SK-N-SH (cell line): ENCODE data around the gene ATXN7L2. TPM values are rescaled to one million over a fixed set of nuclear protein-coding genes. Genes with fewer than 3 reads are reported as not detected.

Experiments used
- CTCF ChIA-PET: fragments of 300-600, 350-600 bp; formaldehyde crosslinking; extraction: SDS; loops from one replicate; lab custom pipeline; 2021; lab: Yijun Ruan, JAX
- POLR2A ChIA-PET: fragments of 350-600 bp; sonication (Branson Sonifier 250); formaldehyde crosslinking; extraction: SDS; loops from one replicate; lab custom pipeline; 2020; ENCODE audit warnings: antibody characterized with exemption, inconsistent platforms; lab: Yijun Ruan, JAX
- DNase-seq: peaks from one replicate; pipeline ENCODE4 v3.0.0; 2012
- H2AFZ ChIP-seq: fragments of 200-600 bp; sonication (generic); 2 replicates; pipeline ENCODE4 v1.8.1; 2016; ENCODE audit warnings: antibody characterized with exemption, mild to moderate bottlenecking, low read depth
- H3F3A ChIP-seq: fragments of 200-600 bp; sonication (generic); replicated peaks from 2 replicates; pipeline ENCODE3; 2016; ENCODE audit warnings: antibody characterized with exemption, mild to moderate bottlenecking; ENCODE audit not compliant: insufficient read depth
- H3K27ac ChIP-seq, 2 experiments: fragments of 200-500 bp in 1 of 2; fragments of 200-600 bp in 1 of 2; sonication (Bioruptor generic) in 1 of 2; sonication (generic), shearing (Covaris generic) in 1 of 2; 2 replicates each; pipeline versions ENCODE4 v1.5.1 to v1.6.1; 2014 to 2016; ENCODE audit warnings: low read depth in 2 of 2, inconsistent platforms in 1 of 2, low read length in 1 of 2, mild to moderate bottlenecking in 1 of 2, mixed read lengths in 1 of 2
- H3K27me3 ChIP-seq: fragments of 200-600 bp; sonication (generic), shearing (Covaris generic); 2 replicates; pipeline ENCODE4 v1.6.1; 2016; ENCODE audit warnings: mixed run types; ENCODE audit not compliant: insufficient read depth
- H3K36me3 ChIP-seq, 2 experiments: fragments of 200-500 bp in 1 of 2; fragments of 200-600 bp in 1 of 2; sonication (Bioruptor generic) in 1 of 2; sonication (generic) in 1 of 2; replicated peaks in 1 of 2; 2 replicates each; pipeline versions ENCODE3 to v1.5.1; 2014 to 2016; ENCODE audit warnings: low read length in 1 of 2, mild to moderate bottlenecking in 1 of 2; ENCODE audit not compliant: insufficient read depth in 2 of 2, control insufficient read depth in 1 of 2
- H3K4me1 ChIP-seq, 2 experiments: fragments of 200-500 bp in 1 of 2; fragments of 200-600 bp in 1 of 2; sonication (Bioruptor generic) in 1 of 2; sonication (generic), shearing (Covaris generic) in 1 of 2; 2 replicates each; pipeline versions ENCODE4 v1.5.1 to v1.6.1; 2014 to 2016; ENCODE audit warnings: low read depth in 1 of 2, low read length in 1 of 2, mixed run types in 1 of 2; ENCODE audit not compliant: insufficient read depth in 2 of 2, control insufficient read depth in 1 of 2
- H3K4me2 ChIP-seq: fragments of 200-600 bp; sonication (generic), shearing (Covaris generic); 2 replicates; pipeline ENCODE4 v1.6.1; 2017; ENCODE audit warnings: mixed run types
- H3K4me3 ChIP-seq, 2 experiments: fragments of 200-500 bp in 1 of 2; fragments of 200-600 bp in 1 of 2; sonication (Bioruptor generic) in 1 of 2; sonication (generic), shearing (Covaris generic) in 1 of 2; 2 replicates each; pipeline versions ENCODE4 v1.5.1 to v1.8.1; 2014 to 2016; ENCODE audit warnings: low read depth in 2 of 2, inconsistent platforms in 1 of 2, low read length in 1 of 2, mild to moderate bottlenecking in 1 of 2, mixed read lengths in 1 of 2, moderate library complexity in 1 of 2
- H3K79me2 ChIP-seq: fragments of 200-600 bp; sonication (generic); 2 replicates; pipeline ENCODE4 v1.8.1; 2017; ENCODE audit warnings: mild to moderate bottlenecking; ENCODE audit not compliant: insufficient read depth
- H3K9ac ChIP-seq: fragments of 200-600 bp; sonication (generic); 2 replicates; pipeline ENCODE4 v1.6.1; 2017; ENCODE audit warnings: mixed run types
- H3K9me2 ChIP-seq: fragments of 200-600 bp; sonication (generic); 2 replicates; pipeline ENCODE4 v1.6.1; 2017; ENCODE audit warnings: mixed run types
- H3K9me3 ChIP-seq: fragments of 200-600 bp; sonication (generic); 2 replicates; pipeline ENCODE4 v1.6.1; 2017; ENCODE audit warnings: mixed run types, mild to moderate bottlenecking, moderate library complexity
- H4K20me1 ChIP-seq: fragments of 200-600 bp; sonication (generic); 2 replicates; pipeline ENCODE4 v1.6.1; 2017; ENCODE audit warnings: mild to moderate bottlenecking, mixed run types; ENCODE audit not compliant: insufficient read depth
- ELF1 ChIP-seq: IDR thresholded peaks from 2 replicates; pipeline ENCODE4 v1.4.0; 2012
- EZH2phosphoT487 ChIP-seq: fragments of 200-600 bp; sonication (generic); IDR thresholded peaks from 2 replicates; pipeline ENCODE4 v1.6.1; 2017; ENCODE audit warnings: low read depth, mixed run types, mild to moderate bottlenecking, antibody characterized with exemption, moderate library complexity, borderline replicate concordance
- FOSL2 ChIP-seq: IDR thresholded peaks from 2 replicates; pipeline ENCODE4 v1.4.0; 2012; ENCODE audit warnings: low read depth, mild to moderate bottlenecking, moderate library complexity, borderline replicate concordance
- FOXM1 ChIP-seq: IDR thresholded peaks from 2 replicates; pipeline ENCODE4 v1.4.0; 2012; ENCODE audit warnings: low read depth, mild to moderate bottlenecking
- GATA2 ChIP-seq: sonication (generic); formaldehyde crosslinking; IDR thresholded peaks from 2 replicates; pipeline ENCODE4 v1.5.0; 2020; ENCODE audit warnings: mild to moderate bottlenecking, missing genetic modification reagents
- JUND ChIP-seq: IDR thresholded peaks from 2 replicates; pipeline ENCODE4 v1.4.0; 2012
- MEF2A ChIP-seq: IDR thresholded peaks from 2 replicates; pipeline ENCODE4 v1.4.0; 2012; ENCODE audit warnings: low read depth, borderline replicate concordance
- MXI1 ChIP-seq: IDR thresholded peaks from 2 replicates; pipeline ENCODE4 v1.6.1; 2012; ENCODE audit warnings: mild to moderate bottlenecking, low read depth, low read length, improper control_type of control experiment
- NFIC ChIP-seq: IDR thresholded peaks from 2 replicates; pipeline ENCODE4 v1.4.0; 2012; ENCODE audit warnings: borderline replicate concordance
- POLR2AphosphoS5 ChIP-seq: IDR thresholded peaks from 2 replicates; pipeline ENCODE4 v1.6.1; 2012; ENCODE audit warnings: low read depth, low read length
- RAD21 ChIP-seq: IDR thresholded peaks from 2 replicates; pipeline ENCODE4 v1.6.1; 2012; ENCODE audit warnings: mild to moderate bottlenecking, low read length
- SIN3A ChIP-seq: IDR thresholded peaks from 2 replicates; pipeline ENCODE4 v1.6.1; 2012; ENCODE audit warnings: low read depth, mild to moderate bottlenecking, low read length, moderate library complexity, borderline replicate concordance
- SMC3 ChIP-seq: IDR thresholded peaks from 2 replicates; pipeline ENCODE4 v1.6.1; 2012; ENCODE audit warnings: low read depth, low read length, improper control_type of control experiment
- TAF1 ChIP-seq: IDR thresholded peaks from 2 replicates; pipeline ENCODE4 v1.6.1; 2012; ENCODE audit warnings: low read depth, mild to moderate bottlenecking, low read length, moderate library complexity, borderline replicate concordance
- YY1 ChIP-seq: IDR thresholded peaks from 2 replicates; pipeline ENCODE4 v1.4.0; 2012; ENCODE audit warnings: low read depth, mild to moderate bottlenecking
- WGBS: methylation state at CpG from one replicate; pipeline ENCODE4 v1.1.6; 2017; ENCODE audit warnings: low lambda C conversion rate; 5-methylcytosine and 5-hydroxymethylcytosine counted together
- polyA plus RNA-seq, 3 experiments: library from polyadenylated mRNA; depleted of rRNA; stranded (reverse); fragments of >200 nt; gene quantifications; 2 replicates each; pipeline ENCODE4 v1.2.3, GENCODE V29; 2012
- TF ChIP-seq, protein P1 (sequence below): IDR thresholded peaks from 2 replicates; pipeline ENCODE4 v1.4.0; 2012; ENCODE audit warnings: low read depth, borderline replicate concordance
- TF ChIP-seq, protein P2 (sequence below): fragments of 200-600 bp; sonication (generic); IDR thresholded peaks from 2 replicates; pipeline ENCODE4 v1.6.1; 2017; ENCODE audit warnings: antibody characterized with exemption, mild to moderate bottlenecking, moderate library complexity
- TF ChIP-seq, protein P3 (sequence below): IDR thresholded peaks from 2 replicates; pipeline ENCODE4 v1.4.0; 2012; ENCODE audit warnings: low read depth, borderline replicate concordance
- TF ChIP-seq, protein P4 (sequence below): fragments of 150-350 bp; IDR thresholded peaks from 2 replicates; pipeline ENCODE4 v1.6.1; 2017; ENCODE audit warnings: antibody characterized with exemption, low read length, low read depth, borderline replicate concordance

Gene ATXN7L2
- polyA plus RNA-seq, 1 of the 3 experiments (the other 2 are of a cell fraction) = 4.0 TPM

DNA sequence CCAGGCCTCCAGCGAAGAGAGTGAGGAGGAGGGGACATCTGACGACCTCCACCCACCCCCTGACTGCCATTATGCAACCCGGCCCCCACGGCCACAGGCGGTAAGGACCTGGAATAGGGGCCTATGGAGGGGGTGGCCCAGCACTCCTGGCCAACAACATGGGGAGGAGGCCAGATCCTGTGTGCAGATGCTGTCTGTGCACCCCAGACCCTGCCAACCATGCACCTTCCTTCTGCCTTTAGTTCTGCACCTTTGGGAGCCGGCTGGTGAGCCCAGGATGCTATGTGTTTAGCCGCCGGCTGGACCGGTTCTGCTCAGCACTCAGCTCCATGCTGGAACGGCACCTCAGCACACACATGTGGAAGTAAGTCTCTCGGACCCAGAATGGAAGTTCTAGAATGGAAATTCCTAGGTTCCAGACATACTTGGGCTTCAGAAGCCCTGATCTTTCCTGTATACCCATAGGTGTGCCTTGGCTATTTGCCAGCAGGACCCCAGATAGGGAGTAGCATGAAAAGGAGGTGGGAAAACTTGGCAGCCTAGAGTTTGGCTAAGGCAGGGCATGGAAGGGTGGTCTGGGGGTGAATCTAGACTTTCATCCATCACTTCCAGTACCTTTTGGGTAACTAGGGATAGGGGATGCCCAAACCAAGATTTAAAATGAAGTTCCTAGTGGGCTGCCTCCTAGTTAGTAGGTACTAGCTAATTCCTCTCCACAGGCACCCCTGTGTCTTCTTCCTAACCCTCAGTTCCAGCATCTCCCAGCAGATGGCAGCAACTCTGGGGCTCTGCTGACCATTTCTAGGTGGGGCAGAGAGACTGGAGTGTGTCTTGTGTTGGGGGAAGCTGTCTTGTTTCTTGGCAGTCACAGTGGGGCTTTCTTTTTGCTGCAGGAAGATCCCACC, 6.6 kb downstream of the ATXN7L2 start:
- H3K36me3 ChIP-seq = peaks cover 0 to 16% of the 10 kb centered on the region in 2 experiments
- no peak overlapping the region for H3K4me2 ChIP-seq
- peaks cover 13% of the 10 kb centered on the region for H3K79me2 ChIP-seq
- H4K20me1 ChIP-seq = no peaks in the 10 kb centered on the region
- H2AFZ ChIP-seq = no peak overlapping the region
- peak; percentile 73 for DNase-seq
- no peaks in the 10 kb centered on the region for H3K27me3 ChIP-seq
- WGBS = 56% methylated on average over 5 of the region's 11 CpGs
- H3K27ac ChIP-seq = no peak overlapping the region
- no peaks in the 10 kb centered on the region for H3K9me2 ChIP-seq
- H3F3A ChIP-seq = no peaks in the 10 kb centered on the region
- H3K4me1 ChIP-seq = peaks cover 0 to 11% of the 10 kb centered on the region in 2 experiments; a peak in 2 of 4 replicates
- TF ChIP-seq SMC3 (peak; percentile 74), FOSL2 (no peak), YY1 (no peak), EZH2phosphoT487 (no peak), RAD21 (peak; percentile 61)
- TF ChIP-seq, protein P1, sequence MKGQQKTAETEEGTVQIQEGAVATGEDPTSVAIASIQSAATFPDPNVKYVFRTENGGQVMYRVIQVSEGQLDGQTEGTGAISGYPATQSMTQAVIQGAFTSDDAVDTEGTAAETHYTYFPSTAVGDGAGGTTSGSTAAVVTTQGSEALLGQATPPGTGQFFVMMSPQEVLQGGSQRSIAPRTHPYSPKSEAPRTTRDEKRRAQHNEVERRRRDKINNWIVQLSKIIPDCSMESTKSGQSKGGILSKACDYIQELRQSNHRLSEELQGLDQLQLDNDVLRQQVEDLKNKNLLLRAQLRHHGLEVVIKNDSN = no peak
- TF ChIP-seq, protein P2, sequence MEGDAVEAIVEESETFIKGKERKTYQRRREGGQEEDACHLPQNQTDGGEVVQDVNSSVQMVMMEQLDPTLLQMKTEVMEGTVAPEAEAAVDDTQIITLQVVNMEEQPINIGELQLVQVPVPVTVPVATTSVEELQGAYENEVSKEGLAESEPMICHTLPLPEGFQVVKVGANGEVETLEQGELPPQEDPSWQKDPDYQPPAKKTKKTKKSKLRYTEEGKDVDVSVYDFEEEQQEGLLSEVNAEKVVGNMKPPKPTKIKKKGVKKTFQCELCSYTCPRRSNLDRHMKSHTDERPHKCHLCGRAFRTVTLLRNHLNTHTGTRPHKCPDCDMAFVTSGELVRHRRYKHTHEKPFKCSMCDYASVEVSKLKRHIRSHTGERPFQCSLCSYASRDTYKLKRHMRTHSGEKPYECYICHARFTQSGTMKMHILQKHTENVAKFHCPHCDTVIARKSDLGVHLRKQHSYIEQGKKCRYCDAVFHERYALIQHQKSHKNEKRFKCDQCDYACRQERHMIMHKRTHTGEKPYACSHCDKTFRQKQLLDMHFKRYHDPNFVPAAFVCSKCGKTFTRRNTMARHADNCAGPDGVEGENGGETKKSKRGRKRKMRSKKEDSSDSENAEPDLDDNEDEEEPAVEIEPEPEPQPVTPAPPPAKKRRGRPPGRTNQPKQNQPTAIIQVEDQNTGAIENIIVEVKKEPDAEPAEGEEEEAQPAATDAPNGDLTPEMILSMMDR = peak; percentile 77
- TF ChIP-seq, all 33 proteins: peak for 3
- Histone ChIP-seq H3K4me3 (no peak overlapping the region), H3K9me3 (no peaks in the 10 kb centered on the region), H3K9ac (no peak overlapping the region)
- ChIA-PET CTCF (interaction anchor here (0.8 to 40.2 kb wide), 33 partner anchors 8 to 745 kb away, joined by 3 to 1710 read pairs (median 4); partner anchors contain the start of genes AHCYL1, AMIGO1, GNAI3 and GPR61), POLR2A (interaction anchor here (0.5 to 1.1 kb wide), 3 partner anchors 40 to 94 kb away, joined by 3 to 5 read pairs (median 4); no protein-coding TSS in a partner anchor)

DNA sequence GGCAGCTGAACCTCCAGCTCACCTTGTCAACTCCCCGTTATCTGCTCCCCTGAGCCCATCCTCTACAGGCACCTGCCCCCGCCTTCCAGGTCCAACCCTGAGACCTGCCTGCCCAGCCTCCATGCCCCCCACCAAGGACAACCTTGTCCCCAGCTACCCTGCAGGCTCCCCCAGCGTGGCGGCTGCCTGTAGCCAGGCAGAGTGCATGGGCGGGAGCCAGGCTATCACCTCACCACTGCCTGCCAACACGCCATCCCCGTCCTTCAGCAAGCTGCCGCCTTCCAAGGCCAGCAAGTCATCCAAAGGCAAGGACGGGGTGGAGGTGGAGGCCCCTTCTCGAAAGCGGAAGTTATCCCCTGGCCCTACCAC, 7.2 kb downstream of the ATXN7L2 start:
- Histone ChIP-seq H3K4me3 (no peak overlapping the region), H3K4me1 (peaks cover 0 to 11% of the 10 kb centered on the region in 2 experiments; a peak in 2 of 4 replicates), H4K20me1 (no peaks in the 10 kb centered on the region), H3K9me3 (no peaks in the 10 kb centered on the region), H2AFZ (no peak overlapping the region), H3F3A (no peaks in the 10 kb centered on the region), H3K4me2 (no peak overlapping the region), H3K27me3 (no peaks in the 10 kb centered on the region), H3K27ac (no peak overlapping the region), H3K79me2 (peaks cover 16% of the 10 kb centered on the region), H3K36me3 (peaks cover 0 to 16% of the 10 kb centered on the region in 2 experiments), H3K9me2 (no peaks in the 10 kb centered on the region), H3K9ac (no peak overlapping the region)
- DNase-seq = no peak
- ChIA-PET POLR2A (interaction anchor here (1.0 to 1.1 kb wide), 2 partner anchors 40 to 41 kb away, joined by 3 to 5 read pairs; no protein-coding TSS in a partner anchor), CTCF (interaction anchor here (0.8 to 40.2 kb wide), 29 partner anchors 8 to 744 kb away, joined by 3 to 1710 read pairs (median 4); partner anchors contain the start of genes AHCYL1, AMIGO1, GNAI3 and GPR61)
- WGBS = 90% methylated on average over 6 of the region's 11 CpGs
- TF ChIP-seq EZH2phosphoT487 = no peak
- no peak for TF ChIP-seq MEF2A
- TF ChIP-seq JUND = no peak
- TF ChIP-seq, protein P3, sequence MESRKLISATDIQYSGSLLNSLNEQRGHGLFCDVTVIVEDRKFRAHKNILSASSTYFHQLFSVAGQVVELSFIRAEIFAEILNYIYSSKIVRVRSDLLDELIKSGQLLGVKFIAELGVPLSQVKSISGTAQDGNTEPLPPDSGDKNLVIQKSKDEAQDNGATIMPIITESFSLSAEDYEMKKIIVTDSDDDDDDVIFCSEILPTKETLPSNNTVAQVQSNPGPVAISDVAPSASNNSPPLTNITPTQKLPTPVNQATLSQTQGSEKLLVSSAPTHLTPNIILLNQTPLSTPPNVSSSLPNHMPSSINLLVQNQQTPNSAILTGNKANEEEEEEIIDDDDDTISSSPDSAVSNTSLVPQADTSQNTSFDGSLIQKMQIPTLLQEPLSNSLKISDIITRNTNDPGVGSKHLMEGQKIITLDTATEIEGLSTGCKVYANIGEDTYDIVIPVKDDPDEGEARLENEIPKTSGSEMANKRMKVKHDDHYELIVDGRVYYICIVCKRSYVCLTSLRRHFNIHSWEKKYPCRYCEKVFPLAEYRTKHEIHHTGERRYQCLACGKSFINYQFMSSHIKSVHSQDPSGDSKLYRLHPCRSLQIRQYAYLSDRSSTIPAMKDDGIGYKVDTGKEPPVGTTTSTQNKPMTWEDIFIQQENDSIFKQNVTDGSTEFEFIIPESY = no peak
- no peak for TF ChIP-seq MXI1
- TF ChIP-seq, protein P1 = no peak
- no peak for TF ChIP-seq SIN3A
- TF ChIP-seq FOXM1 = no peak
- TF ChIP-seq NFIC = no peak
- TF ChIP-seq TAF1 = no peak
- TF ChIP-seq ELF1 = no peak
- TF ChIP-seq POLR2AphosphoS5 = no peak
- TF ChIP-seq GATA2 (CRISPR knock-in tag) = no peak
- TF ChIP-seq, protein P4, sequence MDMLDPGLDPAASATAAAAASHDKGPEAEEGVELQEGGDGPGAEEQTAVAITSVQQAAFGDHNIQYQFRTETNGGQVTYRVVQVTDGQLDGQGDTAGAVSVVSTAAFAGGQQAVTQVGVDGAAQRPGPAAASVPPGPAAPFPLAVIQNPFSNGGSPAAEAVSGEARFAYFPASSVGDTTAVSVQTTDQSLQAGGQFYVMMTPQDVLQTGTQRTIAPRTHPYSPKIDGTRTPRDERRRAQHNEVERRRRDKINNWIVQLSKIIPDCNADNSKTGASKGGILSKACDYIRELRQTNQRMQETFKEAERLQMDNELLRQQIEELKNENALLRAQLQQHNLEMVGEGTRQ = no peak
- TF ChIP-seq FOSL2 = no peak
